GM12878 (cell line): ENCODE measurements around the gene ATG9A.

ENCODE experiments used
- DPF2 ChIP-seq: fragments of 450-650 bp; IDR thresholded peaks from 2 replicates; pipeline ENCODE4 v1.6.1; 2017; ENCODE audit warnings: mild to moderate bottlenecking
- ETV6 ChIP-seq, 2 experiments: fragments of 450-650 bp in 1 of 2; IDR thresholded peaks in 1 of 2; conservative IDR thresholded peaks in 1 of 2; 2 replicates each; pipeline ENCODE4 v1.6.1; 2014; ENCODE audit warnings: antibody characterized with exemption in 1 of 2, borderline replicate concordance in 1 of 2, low read depth in 1 of 2, mild to moderate bottlenecking in 1 of 2, moderate library complexity in 1 of 2
- RAD21 ChIP-seq: IDR thresholded peaks from 2 replicates; pipeline ENCODE4 v1.6.1; 2011; ENCODE audit warnings: mild to moderate bottlenecking, low read depth, low read length, moderate library complexity; ENCODE audit not compliant: insufficient read depth
- RCOR1 ChIP-seq: conservative IDR thresholded peaks from 2 replicates; pipeline ENCODE4 v1.6.1; 2012; ENCODE audit warnings: low read depth, low read length, improper control_type of control experiment
- SIX5 ChIP-seq: IDR thresholded peaks from 2 replicates; pipeline ENCODE4 v1.6.1; 2011; ENCODE audit warnings: mild to moderate bottlenecking, low read depth, low read length, moderate library complexity; ENCODE audit not compliant: severe bottlenecking
- USF1 ChIP-seq: IDR thresholded peaks from 2 replicates; pipeline ENCODE4 v1.6.1; 2011; ENCODE audit warnings: borderline replicate concordance, low read depth, mild to moderate bottlenecking, moderate library complexity, mixed read lengths, low read length; ENCODE audit not compliant: insufficient read depth; ENCODE audit errors: extremely low read length

- TF ChIP-seq SIX5 (no peak), RAD21 (no peak), USF1 (no peak), DPF2 (no peak), RCOR1 (no peak), ETV6 (conservative IDR thresholded peaks at IDR 0.05 in 1 of 2, IDR thresholded peaks at IDR 0.05 in 1 of 2; ENCODE audit: borderline replicate concordance in 1 of 2, low read depth in 1 of 2) (no peak)
These were observed 5.4 kb downstream of the ATG9A start for GRCh38 chr2:219223831-219224610.
